NCI-H2171 treated with DMSO at 0.1 percent for 48 hours (cell line): ENCODE data around the gene TCF7.

Experiments used
- DNase-seq: peaks from one replicate; lab custom pipeline; 2025; lab: John Stamatoyannopoulos, UW

The TCF7 gene

DNA sequence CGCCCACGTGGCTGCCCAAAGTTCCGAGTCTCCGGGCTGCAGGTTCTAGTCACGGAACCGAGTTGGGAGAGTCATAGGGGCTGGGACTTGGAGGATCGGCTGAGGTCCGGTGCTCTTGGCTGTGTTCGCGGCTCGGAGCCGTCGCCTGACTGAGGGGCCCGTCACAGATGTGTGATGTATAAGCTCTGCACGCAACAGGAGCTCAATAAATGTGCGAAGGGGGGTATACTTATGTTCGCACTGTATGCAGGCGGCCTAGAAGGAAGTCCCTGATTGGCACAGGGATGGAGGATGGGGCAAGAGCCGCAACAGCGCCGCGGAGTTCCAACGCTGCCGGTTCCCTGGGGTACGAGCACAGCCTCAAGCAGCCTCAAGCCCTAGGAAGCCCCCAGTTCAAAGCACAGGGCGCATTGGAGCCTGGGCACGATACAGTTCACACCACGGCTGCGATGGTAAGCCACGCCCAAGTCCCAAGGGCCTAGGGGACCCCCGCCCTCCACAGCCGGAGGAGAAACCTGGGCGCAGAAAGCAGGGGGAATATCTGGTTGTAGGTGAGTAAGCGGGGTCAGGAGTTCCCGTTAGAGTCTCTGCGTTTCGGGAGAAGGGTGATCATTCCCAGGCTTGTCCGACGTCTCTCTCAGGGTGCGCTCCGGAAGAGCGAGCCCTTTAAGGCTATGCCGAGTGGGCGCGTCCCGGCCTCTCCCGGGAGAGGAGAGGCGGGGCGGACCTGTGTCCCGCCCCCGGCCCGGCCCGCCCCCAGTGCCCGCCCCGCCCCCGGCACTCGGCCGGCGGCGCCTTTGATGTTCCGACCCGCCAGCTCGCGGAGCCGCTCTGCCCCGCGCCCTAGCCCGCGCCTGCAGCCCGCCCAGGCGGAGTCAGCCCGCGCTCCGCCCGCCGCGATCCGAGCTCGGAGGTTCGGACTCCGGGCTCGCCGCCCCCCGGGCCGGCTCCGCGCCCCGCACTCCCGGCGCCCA, at the start of gene TCF7:
TCF7 (plus strand) TSS at position 780 of the 974 bp plus-strand sequence. CDS start 226 bp downstream, outside the sequence.
- peak; percentile 41 for DNase-seq

DNA sequence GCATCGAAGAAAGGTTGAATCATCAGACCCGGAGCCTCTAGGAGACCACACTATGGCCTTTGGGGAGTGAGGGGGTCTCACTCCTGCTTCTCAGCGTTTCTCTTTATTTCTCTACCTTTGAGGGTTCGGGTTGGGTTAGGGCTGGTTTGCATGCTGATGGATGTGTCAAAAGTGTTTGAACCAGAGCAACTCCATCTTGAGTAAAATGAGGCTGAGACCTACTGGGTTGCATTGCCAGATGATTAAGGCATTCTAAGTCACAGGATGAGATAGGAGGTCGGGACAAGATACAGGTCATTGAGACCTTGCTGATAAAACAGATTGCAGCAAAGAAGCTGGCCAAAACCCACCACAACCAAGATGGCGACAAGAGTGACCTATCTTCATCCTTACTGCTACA, 44.9 kb upstream of the TCF7 start:
- DNase-seq, result no peak

DNA sequence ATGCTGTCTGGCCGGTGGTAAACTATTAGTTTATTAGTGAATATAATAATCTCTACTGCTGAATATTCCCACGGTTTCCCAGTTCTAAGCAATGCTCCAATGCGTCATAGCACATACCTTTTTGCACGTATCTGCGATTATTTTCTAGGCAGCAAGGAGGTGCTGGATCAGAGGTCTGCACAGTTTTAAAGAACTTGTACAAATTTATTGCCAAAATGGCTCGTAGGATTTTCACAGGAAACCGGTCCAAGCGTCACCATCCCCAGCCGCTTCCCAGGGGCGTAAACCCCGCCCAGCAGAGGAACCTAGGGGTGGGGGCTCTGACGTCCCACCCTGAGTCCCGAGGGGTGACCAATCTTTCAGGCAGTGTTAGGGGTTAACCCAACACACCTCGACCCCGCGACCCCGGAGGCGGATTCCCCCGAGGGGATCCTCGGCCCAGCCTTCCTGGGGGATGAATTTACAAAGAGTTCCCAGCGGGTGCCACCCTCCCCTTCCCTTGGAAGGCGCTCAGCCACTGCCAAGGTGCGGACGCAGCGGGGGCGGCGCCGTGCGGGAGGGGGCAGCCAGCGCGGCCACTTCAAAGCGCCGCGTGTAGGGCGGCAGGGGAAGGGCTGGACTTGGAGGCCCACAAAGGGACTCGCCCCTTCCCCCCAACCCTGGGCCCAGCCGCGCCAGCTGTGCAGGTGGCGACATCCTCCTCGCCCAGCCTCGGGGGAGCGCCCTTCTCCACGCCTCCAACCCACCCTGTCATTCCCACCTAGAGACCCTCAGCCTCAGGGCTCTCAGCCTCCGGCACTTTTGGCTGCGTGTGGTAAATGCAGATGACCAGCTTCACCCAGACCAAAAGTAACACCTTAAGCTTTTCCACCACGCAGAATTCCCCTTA, 43.5 kb upstream of the TCF7 start:
- no peak for DNase-seq

DNA sequence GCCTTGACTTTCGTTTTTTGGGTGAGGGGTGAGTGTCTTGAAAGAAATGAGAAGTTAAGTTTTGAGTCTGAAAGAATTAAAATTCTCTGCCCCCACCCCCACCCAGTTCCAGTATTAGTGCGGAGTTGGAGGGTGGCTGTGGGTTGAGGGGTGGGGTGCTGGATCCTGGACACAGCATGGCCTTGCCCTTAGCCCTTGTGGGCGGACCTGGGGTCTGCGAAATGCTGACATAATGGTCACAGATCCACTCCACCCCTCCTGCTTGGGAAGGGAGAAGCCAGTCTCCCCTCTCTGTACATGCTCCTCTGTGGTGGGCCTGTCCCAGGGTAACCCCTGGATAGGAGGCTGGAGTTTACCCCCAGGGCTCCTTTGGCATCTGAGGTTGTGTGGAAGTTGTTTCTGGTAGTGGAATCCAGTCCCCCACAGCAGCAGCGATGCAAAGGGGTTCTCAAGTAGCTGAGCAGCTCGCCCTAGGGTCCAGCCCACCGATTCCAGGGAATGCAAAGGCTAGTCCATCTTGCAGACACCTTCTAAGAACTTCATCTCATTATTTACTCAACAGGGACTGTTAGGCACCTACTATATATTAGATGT, 42.8 kb upstream of the TCF7 start:
- no peak for DNase-seq

DNA sequence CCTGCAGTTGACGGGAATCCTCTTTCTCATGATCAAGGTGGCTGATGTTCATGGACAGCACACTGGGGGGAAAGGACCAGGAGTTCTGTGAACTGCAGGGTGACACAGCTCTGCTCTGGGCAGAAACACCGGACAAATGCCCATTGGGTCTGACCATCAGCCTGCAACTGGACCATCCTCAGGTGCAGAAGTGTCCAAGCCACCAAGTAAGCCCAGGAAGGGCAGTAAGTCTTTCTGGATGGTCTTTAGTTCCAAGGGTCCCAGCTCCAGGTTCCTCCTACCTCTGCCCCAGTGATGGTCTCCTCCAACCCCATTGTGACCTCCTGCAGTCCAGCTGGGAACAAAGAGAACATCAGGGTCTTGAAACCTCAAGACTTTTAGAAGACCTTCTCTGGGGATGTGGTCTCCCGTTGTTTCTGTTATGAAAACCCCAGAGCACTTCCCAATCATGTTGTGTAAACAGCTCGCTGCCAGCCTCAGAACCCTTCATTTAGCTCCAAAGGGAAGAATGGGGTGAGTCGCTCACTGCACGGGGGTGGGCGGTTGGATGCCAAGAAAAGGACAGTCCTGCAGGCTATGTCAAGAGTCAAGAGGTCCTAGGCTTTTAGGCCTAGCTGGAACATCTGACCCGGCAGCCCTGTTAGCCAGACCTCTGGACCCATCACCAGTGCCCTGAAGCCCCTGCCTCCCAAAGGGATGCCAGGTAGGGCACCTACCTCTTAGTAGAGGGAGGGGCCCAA, 41.8 kb upstream of the TCF7 start:
- DNase-seq, result no peak

DNA sequence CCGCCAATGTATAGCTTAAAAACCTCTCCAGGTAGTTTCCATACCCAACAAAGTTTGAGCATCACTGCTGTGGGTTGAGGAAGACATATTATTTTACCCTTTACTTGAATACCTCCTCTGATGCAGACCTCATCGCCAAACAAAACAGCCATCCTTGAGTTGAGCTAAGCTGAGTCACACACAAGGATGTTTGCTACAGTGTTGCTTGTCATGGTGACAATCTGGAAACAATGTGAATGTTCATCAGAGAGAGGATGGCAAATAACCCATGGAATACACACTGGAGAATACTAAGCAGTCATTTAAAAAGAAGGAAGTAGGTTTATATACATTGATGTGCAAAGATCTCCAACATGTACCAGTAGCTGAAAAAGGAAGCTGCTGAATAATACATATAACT, 41.1 kb upstream of the TCF7 start:
- no peak for DNase-seq

DNA sequence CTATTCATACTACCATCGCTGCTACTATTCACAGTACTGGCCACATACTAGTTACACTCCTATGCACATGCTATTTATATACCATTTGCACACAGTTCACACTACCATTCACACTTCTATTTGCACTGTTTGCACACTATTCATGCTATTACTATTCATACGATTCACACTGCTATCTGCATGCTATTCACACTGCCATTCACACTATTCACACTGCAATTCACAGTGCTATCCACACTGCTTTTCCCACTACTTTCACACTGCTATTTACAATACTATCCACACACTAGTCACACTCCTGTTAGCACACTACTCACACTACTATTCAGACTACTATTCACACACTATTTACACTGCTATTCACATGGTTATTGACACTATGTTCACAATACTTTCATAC, 39.4 kb upstream of the TCF7 start:
- no peak for DNase-seq

DNA sequence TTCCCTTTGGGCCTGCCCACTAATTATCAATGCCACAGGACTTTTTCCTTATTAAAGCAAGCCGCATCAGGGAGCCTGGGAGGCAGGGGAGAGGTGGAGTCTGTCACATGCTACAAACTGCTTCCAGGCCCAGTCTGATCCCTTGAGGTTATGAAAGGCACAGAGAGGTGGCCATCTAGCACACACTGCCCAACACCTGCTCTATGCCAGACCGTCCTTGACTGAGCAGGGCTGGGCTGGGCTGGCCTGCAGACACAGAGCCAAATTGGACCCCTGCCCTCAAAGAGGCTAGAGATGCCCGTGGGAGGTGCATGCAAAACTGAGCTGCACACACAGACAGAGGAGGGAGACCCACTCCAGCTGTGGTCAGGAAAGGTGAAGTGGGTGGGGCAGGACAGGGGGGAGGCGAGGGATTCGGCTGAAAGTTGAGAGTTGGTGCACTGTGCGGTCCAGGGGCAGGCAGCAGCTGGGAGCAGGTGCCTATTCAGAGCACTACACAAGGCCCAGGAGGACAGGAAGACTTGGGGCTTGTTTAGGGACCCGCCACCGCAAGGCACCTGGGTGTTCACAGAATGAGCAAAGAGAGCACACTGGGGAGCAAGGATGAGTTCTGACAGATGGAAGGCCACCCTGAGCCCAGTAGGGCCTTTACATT, 36.4 kb upstream of the TCF7 start:
- DNase-seq, result no peak

DNA sequence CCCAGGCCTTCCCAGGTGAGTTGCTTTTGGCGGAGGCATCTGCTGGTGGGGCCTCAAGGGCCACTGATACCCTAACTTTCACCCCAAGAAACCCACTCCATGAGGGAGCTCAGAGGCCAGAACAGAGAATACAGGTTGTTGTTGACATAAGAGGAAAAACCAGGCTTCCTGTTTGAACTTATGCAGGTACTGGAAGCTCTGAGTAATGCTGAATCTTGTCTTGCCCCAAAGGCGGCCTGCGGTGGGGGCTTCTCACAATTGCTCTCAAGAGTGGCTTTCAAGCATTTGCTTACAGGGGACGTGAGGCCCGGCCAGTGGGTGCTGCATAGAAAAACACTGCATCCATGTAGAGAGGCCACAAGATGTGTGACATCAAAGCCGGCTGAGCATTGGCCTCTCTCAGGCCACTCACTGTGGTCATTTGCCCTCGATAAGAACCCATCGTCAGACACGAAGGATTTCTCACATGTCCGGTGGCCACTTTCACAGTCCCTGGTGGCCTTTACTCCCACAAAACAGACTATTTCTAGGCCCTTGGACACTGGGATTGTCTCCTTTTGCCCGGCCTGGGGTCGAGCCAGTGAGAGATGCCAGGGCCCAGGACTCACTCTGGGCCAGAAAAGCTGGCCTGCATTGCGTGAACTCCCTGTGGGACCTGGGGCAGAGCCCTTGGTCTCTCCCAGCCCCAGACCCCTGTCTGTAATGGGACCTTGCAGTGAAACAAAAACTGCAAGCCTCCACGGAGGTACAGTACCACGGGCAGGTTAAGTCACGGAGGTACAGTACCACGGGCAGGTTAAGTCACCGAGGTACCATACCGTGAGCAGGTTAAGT, 34.5 kb upstream of the TCF7 start:
- DNase-seq, result no peak

DNA sequence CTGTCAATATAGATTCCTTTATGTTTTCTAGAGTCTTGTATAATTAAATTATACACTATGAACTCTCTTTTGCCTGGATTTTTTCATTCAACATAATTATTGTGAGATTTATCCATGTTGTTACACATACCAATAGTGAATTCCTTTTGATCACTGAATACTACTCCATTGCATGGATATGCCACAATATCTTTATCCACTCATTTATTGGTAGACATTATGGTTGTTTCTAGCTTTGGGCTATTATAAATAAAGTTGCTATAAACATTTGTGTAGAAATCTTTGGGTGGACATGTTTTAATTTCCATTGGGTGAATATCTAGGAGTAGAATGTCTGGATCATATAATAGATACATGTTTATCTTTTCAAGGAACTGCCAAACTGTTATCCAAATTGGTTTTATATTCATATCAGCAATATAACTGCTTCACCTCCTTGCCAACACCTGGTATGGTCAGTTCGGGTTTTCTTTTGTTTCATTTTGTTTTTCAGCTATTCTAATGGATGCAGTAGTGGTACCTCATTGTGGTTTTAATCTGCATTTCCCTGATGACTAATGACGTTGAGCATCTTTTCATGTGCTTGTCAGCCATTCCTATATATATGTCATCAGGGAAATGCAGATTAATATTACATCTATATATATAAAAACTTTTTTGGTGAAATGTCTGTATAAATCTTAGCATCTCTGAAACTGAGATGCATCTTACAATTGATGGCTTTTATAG, 32.1 kb upstream of the TCF7 start:
- no peak for DNase-seq

DNA sequence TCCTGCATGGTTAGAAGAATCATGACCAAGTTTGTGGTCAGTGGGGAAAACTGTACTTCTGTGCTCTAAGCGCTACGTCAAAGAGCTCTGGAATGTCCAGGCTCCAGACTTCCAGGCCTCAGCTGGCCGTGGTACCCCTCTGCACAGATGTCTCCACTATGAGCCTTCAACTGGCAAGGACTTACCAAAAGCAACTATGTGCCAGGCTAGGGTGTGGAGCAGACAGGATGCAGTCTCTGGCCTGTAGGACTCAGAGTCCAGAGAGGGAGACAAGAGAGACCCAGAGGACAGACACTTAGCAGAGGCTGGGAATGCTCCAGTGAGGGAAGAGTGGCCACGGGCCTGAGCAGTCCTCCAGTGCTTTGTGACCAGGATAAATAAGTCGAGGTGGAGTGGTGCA, 31.0 kb upstream of the TCF7 start:
- DNase-seq, result no peak

DNA sequence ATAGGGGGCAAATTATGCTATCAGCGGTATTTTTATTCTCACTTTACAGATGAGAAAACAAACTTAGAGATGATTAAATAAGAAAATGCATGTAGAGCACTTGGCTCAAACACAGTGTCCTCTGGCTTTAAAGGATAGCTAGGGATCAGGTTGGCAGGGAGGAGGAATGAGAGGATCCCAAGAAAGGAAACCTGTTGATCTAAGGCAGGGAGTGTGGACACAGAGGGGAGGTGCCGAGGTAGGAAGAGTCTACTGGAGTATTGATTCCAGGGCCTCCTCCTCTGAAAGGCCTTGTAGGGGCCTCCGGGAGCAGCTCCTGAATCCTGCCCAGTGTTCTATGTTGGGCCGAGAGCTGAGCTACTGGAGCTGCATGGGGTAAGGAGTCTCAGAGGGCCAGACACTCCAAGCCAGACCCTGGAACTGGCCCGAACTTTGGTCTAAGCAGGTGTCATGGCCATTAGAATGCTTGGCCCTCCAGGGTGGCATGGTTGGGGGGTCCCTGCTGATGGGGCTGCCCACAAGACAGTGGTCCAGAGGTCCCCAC, 30.4 kb upstream of the TCF7 start:
- DNase-seq, result no peak

DNA sequence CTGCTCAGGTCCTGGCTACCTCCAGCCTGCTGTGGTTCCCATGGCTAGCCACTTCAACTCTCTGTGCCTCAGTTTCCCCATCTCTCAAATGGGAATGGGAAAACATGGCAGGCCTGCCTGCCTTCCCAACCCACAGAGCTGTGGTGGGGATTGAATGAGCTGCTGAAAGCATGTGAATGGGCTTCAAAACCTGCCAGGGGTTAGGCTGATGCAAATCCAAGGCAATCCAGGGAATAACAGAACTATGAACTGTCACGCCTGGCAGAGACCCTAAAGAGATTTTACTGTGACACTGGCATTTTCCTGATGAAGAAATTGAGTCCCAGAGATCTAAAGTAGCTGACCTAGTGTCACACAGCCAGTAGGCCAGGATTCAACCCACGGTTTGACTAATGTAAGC, 29.9 kb upstream of the TCF7 start:
- DNase-seq, result no peak

DNA sequence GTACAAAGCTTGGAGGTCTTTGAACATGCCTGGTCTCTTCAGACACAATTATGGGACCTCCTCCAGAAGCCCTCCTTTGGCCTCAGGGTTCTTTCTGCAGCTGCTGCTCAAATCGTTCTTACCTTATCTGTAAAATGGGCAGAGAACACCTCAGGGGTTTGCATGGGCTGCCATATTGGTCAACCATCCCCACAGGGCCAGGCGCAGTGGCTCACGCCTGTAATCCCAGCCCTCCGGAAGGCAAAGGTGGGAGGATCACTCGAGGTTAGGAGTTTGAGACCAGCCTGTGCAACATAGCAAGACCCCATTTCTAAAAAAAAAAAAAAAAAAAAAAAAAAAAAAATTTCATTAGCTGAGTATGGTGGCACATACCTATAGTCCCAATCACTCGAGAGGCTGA, 29.1 kb upstream of the TCF7 start:
- no peak for DNase-seq

DNA sequence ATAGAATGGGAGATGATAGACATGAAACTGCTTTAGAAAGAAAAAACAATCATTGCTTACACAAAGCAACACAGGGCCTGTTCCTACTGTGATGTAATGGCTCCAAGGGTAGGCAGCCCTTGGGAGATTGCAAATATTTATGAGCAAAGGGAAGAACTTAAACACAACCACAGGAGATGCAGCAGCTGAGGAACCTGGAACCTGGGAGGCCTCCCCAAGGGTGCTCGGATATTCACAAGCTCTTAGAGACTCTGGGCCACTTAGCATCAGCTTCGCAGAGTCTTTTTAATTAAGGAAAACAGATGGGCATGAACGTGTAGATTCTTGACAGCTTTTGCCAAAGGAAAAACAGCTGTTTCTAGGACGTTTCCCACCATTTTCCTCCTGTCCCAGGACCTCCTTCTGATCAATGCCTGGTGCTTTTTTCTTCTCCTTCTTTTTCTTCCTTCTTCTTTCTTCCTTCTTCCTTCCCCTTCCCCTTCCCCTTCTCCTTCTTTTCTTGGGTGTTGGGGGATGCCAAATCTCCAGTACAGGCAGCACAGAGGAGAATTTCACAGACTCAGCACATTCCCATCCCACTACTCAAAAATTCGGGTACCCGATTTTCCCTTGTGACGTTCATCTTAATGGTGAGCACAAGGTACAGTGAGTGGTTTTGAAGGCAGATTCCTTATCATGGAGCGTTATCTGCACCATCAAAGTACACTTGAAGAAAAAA, 28.1 kb upstream of the TCF7 start:
- DNase-seq, result peak; percentile 53

DNA sequence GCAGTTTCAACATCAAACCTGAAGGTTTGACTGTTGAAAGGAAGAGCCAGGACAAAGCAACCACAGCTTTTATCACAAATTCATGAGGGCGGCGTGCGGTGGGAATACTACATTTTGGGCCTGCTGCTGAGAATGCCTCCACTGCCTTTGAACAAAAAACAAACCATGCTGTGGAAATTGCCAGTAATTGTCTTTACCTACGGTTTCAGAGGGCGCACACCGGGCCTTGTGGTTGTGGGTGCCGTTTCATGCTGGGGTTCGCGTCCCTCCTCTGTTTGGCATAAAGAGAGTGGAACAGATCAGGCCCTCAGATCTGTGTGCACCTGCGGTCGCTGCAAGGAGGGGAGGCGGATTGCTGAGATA, 27.6 kb upstream of the TCF7 start:
- no peak for DNase-seq

DNA sequence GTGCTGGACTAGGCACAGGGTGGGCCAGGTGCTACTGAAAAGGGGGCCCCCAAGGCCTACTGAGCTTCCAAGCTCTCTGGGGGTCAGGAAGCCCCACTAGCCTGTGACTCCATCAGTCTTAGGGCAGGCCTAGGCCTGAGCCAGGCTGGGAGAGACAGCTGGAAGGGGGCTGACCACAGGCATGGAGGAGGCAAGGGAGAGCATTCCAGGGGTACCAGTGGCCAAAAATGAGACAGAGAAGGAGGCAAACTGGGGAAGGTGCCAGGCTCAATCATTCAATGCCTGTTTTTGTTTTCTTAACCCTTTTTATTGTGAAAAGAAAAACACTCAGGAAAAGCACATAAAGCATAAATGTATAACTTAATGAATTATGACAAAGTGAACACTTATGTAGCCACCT, 26.2 kb upstream of the TCF7 start:
- DNase-seq, result no peak

DNA sequence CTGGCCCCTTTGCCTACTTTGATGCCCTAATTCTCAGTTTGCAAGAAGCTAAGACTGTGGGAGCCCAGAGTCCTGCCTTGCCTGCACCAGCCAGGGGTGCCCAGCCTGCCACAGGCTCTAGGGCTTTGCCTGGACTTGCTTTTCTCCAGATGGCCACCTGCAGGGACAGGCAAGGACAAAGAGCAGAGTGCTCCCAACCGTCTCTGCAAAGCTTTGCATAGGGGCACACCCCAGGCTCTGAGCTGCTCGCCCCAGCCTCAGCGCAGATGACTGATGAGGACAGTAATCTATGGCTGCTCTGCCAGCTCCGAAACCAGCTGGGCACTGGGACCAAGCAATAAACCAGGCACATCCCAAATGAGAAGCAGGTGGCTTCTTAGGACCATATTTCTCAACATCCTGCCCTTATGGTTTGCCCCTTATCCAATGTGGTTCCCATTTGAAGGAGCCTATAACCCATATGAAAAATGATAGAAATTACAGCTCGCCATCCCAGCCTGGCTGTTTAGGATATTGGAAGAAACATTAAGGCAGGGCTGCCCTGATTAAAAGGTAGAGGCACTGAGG, 25.4 kb upstream of the TCF7 start:
- DNase-seq, result no peak
